Hematopoietic multipotent progenitor cell treated with erythropoietin and hydrocortisone succinate and interleukin-3 and kit ligand, for 8 days (in vitro differentiated cells): Measurements from ENCODE around the gene IL1RAPL1.

ENCODE experiments used
- DNase-seq: peaks from one replicate; pipeline ENCODE4 v3.0.0-alpha.2; 2015

Gene IL1RAPL1

DNA sequence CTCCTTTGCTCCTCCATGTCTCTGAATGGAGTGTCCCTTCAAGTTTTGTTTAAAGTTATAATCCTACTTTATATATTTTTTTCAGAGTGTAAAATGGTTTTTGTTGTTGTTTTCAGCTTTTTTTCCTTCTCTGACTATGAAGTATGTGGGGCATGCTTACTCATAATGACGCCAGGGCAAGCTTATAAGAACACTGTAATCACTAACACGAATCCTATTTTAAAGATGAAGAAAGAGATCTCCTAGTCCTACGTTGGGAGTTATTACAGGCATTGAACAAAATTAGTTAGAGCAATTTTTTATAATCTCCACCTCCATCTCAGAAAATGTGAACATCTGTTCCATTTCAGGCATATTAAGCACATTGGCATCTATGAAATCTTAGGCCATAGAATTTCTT lies 1360.0 kb downstream of the IL1RAPL1 start:
- no peak for DNase-seq

DNA sequence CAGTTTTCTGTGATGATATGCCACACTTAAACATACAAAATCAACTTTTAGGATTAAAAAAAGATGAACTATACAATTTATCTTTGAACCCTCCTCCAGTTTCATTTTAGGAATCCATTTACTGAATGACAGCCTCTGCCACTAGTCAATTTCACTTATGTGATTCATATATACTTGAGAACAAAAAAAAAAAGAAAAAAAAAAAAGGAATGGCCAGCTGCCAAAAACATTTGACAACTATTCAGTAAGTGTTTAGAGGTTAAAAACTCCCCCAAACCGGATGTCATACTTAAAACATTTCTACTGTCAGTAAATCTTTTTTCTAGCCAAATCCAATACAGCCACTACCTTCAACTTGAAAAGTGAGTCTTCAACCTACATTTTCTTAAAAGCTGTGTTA lies 1361.4 kb downstream of the IL1RAPL1 start:
- DNase-seq = no peak

DNA sequence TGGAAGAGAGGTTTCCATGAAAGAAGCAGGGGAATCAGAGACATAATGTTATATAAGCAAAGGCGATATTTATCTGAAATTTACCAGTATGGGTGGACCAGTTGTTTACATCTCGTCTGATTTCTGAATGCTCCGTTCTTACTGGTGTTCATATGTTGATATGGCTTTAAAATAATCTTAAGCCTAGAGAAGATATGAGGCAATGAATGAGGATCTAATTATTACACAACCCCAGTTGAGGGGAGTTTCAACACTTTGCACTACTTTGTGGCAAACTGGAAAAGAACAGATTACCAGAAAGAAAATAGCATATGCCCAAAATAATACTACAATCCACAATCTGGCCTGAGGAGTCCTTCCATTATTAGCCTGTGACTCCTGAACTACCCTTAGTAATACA lies 1364.8 kb downstream of the IL1RAPL1 start:
- DNase-seq = no peak

DNA sequence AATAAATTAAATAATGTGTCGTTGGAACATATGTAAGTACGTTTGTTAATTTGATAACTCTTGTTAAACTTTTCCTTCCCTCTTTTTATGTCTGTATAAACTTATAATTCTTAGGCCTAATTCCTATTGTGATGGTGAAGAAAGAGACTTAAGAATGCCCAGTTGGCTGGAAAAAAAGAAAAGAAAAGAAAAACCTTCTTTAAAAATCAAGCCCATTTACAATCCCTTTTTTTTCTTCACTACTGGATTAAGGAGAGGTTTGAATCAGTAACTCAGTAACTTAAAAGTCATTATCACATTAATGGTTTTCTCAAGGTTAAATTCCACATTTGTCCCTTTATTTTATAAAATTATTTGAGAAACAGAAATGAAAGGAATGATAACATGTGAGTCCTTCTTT lies 1374.8 kb downstream of the IL1RAPL1 start:
- DNase-seq = no peak

DNA sequence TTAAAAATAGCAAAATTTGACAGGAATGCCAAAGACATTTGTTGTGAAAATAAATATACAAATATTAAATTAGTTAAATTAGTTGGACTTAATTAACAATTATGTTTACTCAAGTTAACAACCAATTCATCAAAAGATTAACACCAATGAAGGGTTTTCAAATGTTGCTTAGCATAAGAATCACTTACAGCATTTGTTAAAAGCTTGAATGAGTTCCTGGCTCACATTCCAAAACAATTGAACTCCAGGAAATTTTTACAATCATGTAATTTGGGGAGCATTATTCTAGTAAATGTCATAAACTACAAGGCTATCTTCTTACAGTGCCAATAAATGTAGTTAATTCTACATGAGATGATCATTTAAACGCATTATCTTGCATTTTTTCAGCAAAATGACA lies 1378.4 kb downstream of the IL1RAPL1 start:
- DNase-seq = no peak

DNA sequence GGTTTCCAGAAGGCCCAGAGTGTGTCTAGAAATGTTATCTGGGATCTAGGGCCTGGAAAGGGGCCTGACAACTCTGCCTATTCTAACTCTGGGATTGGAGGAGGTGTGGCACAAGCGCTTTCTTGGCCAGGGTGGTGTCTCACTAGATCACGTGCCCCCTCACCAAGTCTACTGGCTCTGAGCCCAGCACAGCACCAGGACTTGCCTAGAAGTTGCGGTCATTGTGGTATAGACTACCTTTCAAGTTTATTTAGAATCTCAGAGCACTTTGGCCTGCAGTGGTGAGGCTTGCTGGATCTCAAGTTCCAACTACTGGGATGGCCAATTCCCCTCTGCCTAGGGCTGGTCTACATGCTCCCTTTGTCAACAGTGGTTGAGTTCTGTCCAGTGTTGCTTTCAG lies 1404.8 kb downstream of the IL1RAPL1 start:
- DNase-seq = no peak

DNA sequence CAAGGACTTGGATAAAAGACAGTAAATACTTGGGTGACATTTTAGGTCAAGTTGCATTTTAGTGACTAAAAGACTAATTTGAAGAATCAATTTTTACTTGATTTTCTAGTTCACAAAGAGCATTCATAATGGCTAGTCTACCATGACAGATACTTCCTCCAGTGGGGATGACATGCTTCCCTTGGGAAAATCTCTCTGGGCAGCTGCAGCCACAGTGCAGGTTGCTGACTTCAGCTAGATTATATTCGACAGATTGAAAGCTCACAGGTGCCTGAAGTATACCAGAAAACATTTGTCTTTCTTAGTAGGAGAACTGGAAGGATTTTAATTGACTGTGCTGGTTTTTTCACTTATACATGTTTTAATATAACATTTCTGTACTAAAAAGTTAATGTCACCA lies 1418.6 kb downstream of the IL1RAPL1 start:
- DNase-seq = no peak
